GM23338 (cell line): ENCODE data around the gene CENPX. TPM values are rescaled to one million over a fixed set of nuclear protein-coding genes. Genes with fewer than 3 reads are reported as not detected.

Experiments
- ATAC-seq: fragments of 200-7000 bp; cut with Tn5 transposase; 3 replicates; pipeline ENCODE4 v1.9.1; 2020
- DNase-seq: peaks from one replicate; pipeline ENCODE4 v3.0.0-alpha.2; 2015; ENCODE audit warnings: low spot score
- H2AFZ ChIP-seq: fragments of 200-600 bp; sonication (generic); 2 replicates; pipeline ENCODE4 v1.8.0; 2016; ENCODE audit warnings: antibody characterized with exemption, mild to moderate bottlenecking, moderate library complexity
- H3F3A ChIP-seq: fragments of 200-600 bp; sonication (generic); replicated peaks from 2 replicates; pipeline ENCODE4 v1.8.0; 2017; ENCODE audit warnings: antibody characterized with exemption, mixed run types, low read depth
- H3K27ac ChIP-seq: fragments of 200-600 bp; sonication (generic); 2 replicates; pipeline ENCODE4 v1.6.1; 2016; ENCODE audit warnings: low read depth
- H3K27me3 ChIP-seq: fragments of 200-600 bp; sonication (generic); 2 replicates; pipeline ENCODE4 v1.8.0; 2016; ENCODE audit warnings: mild to moderate bottlenecking, mixed run types, moderate library complexity; ENCODE audit not compliant: insufficient read depth
- H3K36me3 ChIP-seq: fragments of 200-600 bp; sonication (generic); 2 replicates; pipeline ENCODE4 v1.8.0; 2016; ENCODE audit warnings: mild to moderate bottlenecking; ENCODE audit not compliant: insufficient read depth
- H3K4me1 ChIP-seq: fragments of 200-600 bp; sonication (generic); 2 replicates; pipeline ENCODE4 v1.8.0; 2016; ENCODE audit warnings: mild to moderate bottlenecking, moderate library complexity; ENCODE audit not compliant: insufficient read depth
- H3K4me2 ChIP-seq: fragments of 200-600 bp; sonication (generic); 2 replicates; pipeline ENCODE4 v1.7.1; 2017; ENCODE audit warnings: mixed run types
- H3K4me3 ChIP-seq: fragments of 200-600 bp; sonication (generic); 2 replicates; pipeline ENCODE4 v1.6.1; 2016; ENCODE audit warnings: mixed run types
- H3K79me2 ChIP-seq: fragments of 200-600 bp; sonication (generic); replicated peaks from 2 replicates; pipeline ENCODE4 v1.8.0; 2017; ENCODE audit warnings: mild to moderate bottlenecking; ENCODE audit not compliant: insufficient read depth
- H3K9me2 ChIP-seq: fragments of 200-600 bp; sonication (generic); 2 replicates; pipeline ENCODE4 v1.8.0; 2017; ENCODE audit not compliant: insufficient read depth
- H4K20me1 ChIP-seq: fragments of 200-600 bp; sonication (generic); replicated peaks from 2 replicates; pipeline ENCODE4 v1.8.0; 2017; ENCODE audit warnings: mild to moderate bottlenecking; ENCODE audit not compliant: insufficient read depth
- H3K27ac Mint-ChIP-seq: 2 replicates; pipeline ENCODE4 v1.8.0; 2020; ENCODE audit warnings: inconsistent platforms, mild to moderate bottlenecking, moderate library complexity, mixed read lengths
- H3K27me3 Mint-ChIP-seq: 3 replicates; pipeline ENCODE4 v1.8.0; 2022; ENCODE audit warnings: low read depth, mild to moderate bottlenecking, moderate library complexity, mixed read lengths, inconsistent platforms; ENCODE audit not compliant: insufficient read depth, poor library complexity
- H3K36me3 Mint-ChIP-seq: 3 replicates; pipeline ENCODE4 v1.8.0; 2021; ENCODE audit warnings: low read depth, mild to moderate bottlenecking, inconsistent platforms, moderate library complexity, mixed read lengths
- H3K4me1 Mint-ChIP-seq: 3 replicates; pipeline ENCODE4 v1.8.0; 2020; ENCODE audit warnings: mild to moderate bottlenecking, inconsistent platforms, mixed read lengths
- H3K4me3 Mint-ChIP-seq: 3 replicates; pipeline ENCODE4 v1.8.0; 2021; ENCODE audit warnings: moderate library complexity, mild to moderate bottlenecking, inconsistent platforms, mixed read lengths
- H3K9me3 Mint-ChIP-seq: 3 replicates; pipeline ENCODE4 v1.8.0; 2020; ENCODE audit warnings: moderate library complexity, mild to moderate bottlenecking, inconsistent platforms, mixed read lengths
- CREB1 ChIP-seq: fragments of 250-450 bp; sonication (Bioruptor Pico); IDR thresholded peaks from 2 replicates; pipeline ENCODE4 v1.5.0; 2020; ENCODE audit warnings: low read depth, mild to moderate bottlenecking, moderate library complexity
- CTCF ChIP-seq, 2 experiments: fragments of 200-600 bp in 1 of 2; sonication (generic) in 1 of 2; conservative IDR thresholded peaks; 2 replicates each; pipeline versions ENCODE4 v1.5.1 to v1.6.1; 2016 to 2017; ENCODE audit warnings: antibody characterized with exemption in 2 of 2, low read depth in 2 of 2, mild to moderate bottlenecking in 2 of 2, moderate library complexity in 1 of 2
- ETS1 ChIP-seq: IDR thresholded peaks from 2 replicates; pipeline ENCODE4 v1.6.1; 2016; ENCODE audit warnings: antibody characterized with exemption
- EZH2 ChIP-seq: fragments of 200-600 bp; sonication (generic); IDR thresholded peaks from one replicate; pipeline ENCODE4 v1.8.0; 2017; ENCODE audit warnings: antibody characterized with exemption, mild to moderate bottlenecking, low read depth; ENCODE audit not compliant: unreplicated experiment
- EZH2phosphoT487 ChIP-seq: fragments of 200-600 bp; sonication (generic); IDR thresholded peaks from one replicate; pipeline ENCODE4 v1.8.1; 2018; ENCODE audit warnings: antibody characterized with exemption; ENCODE audit not compliant: unreplicated experiment
- JUNB ChIP-seq: IDR thresholded peaks from one replicate; pipeline ENCODE4 v1.6.1; 2016; ENCODE audit warnings: antibody characterized with exemption; ENCODE audit not compliant: unreplicated experiment
- NANOG ChIP-seq: IDR thresholded peaks from 2 replicates; pipeline ENCODE4 v1.6.1; 2016; ENCODE audit warnings: antibody characterized with exemption, borderline replicate concordance
- POLR2AphosphoS5 ChIP-seq: IDR thresholded peaks from 2 replicates; pipeline ENCODE4 v1.6.1; 2016; ENCODE audit warnings: antibody characterized with exemption, low read depth
- STAT1 ChIP-seq: IDR thresholded peaks from one replicate; pipeline ENCODE4 v1.6.1; 2016; ENCODE audit warnings: antibody characterized with exemption; ENCODE audit not compliant: unreplicated experiment
- ZNF114 ChIP-seq: fragments of 250-450 bp; sonication (Bioruptor Pico); IDR thresholded peaks from 2 replicates; pipeline ENCODE4 v1.5.0; 2020; ENCODE audit warnings: mild to moderate bottlenecking, moderate library complexity
- ZNF331 ChIP-seq: fragments of 250-450 bp; sonication (Bioruptor Pico); IDR thresholded peaks from 2 replicates; pipeline ENCODE4 v1.5.0; 2020; ENCODE audit warnings: low read depth, mild to moderate bottlenecking, moderate library complexity
- polyA plus RNA-seq: library from polyadenylated mRNA; unstranded; fragments of >200 nt; fragmentation: Nextera tagmentation; extraction: Ambion mirVana; gene quantifications from 2 replicates; pipeline ENCODE4 v1.2.1, GENCODE V29; 2016
- total RNA-seq: library from RNA; depleted of rRNA; stranded (reverse); fragments of >200 nt; shearing (Covaris generic); gene quantifications from 2 replicates; pipeline ENCODE4 v1.2.3, GENCODE V29; 2014
- TF ChIP-seq, protein P1 (sequence below): fragments of 250-450 bp; sonication (Bioruptor Pico); IDR thresholded peaks from 2 replicates; pipeline ENCODE4 v1.5.0; 2020; ENCODE audit warnings: mild to moderate bottlenecking, moderate library complexity
- TF ChIP-seq, protein P2 (sequence below): IDR thresholded peaks from one replicate; pipeline ENCODE4 v1.6.1; 2018; ENCODE audit warnings: antibody characterized with exemption; ENCODE audit not compliant: unreplicated experiment

The CENPX gene
- total and polyA plus RNA-seq, 2 experiments from 2014 or later: 114 to 157 TPM

GRCh38 chr17:82047914-82048570 lies 25.4 kb upstream of the CENPX start:
- ATAC-seq: no peak
- H4K20me1 ChIP-seq: peaks cover 7% of the 10 kb centered on the region; the same call in 1 of the 2 replicates
- peaks cover 3% of the 10 kb centered on the region; the same call in 2 of the 3 replicates for H3K4me1 Mint-ChIP-seq

More at GRCh38 chr17:82047914-82048570, 25.4 kb upstream of the CENPX start:
- H3K9me2 ChIP-seq: no peaks in the 10 kb centered on the region
- Mint-ChIP-seq H3K27ac (no peak overlapping the region), H3K27me3 (peaks cover 4% of the 10 kb centered on the region), H3K4me3 (no peak overlapping the region; the same call in 2 of the 3 replicates), H3K9me3 (no peaks in the 10 kb centered on the region), H3K36me3 (peaks cover 8% of the 10 kb centered on the region)
- no peaks in the 10 kb centered on the region for H3K4me1 ChIP-seq
- peaks cover 9% of the 10 kb centered on the region; the same call in 1 of the 2 replicates for H3K79me2 ChIP-seq
- H3K36me3 ChIP-seq: no peaks in the 10 kb centered on the region
- no peak overlapping the region for H3K27ac ChIP-seq
- H3K4me2 ChIP-seq: no peak overlapping the region
- DNase-seq: no peak
- H3F3A ChIP-seq: 0 out of 2 replicates have a peak, but pooled peaks cover under 1% of the 10 kb centered on the region
- H2AFZ ChIP-seq: no peak overlapping the region
- no peaks in the 10 kb centered on the region for H3K27me3 ChIP-seq
- no peak for TF ChIP-seq NANOG
- no peak for TF ChIP-seq ETS1
- TF ChIP-seq, protein P1, sequence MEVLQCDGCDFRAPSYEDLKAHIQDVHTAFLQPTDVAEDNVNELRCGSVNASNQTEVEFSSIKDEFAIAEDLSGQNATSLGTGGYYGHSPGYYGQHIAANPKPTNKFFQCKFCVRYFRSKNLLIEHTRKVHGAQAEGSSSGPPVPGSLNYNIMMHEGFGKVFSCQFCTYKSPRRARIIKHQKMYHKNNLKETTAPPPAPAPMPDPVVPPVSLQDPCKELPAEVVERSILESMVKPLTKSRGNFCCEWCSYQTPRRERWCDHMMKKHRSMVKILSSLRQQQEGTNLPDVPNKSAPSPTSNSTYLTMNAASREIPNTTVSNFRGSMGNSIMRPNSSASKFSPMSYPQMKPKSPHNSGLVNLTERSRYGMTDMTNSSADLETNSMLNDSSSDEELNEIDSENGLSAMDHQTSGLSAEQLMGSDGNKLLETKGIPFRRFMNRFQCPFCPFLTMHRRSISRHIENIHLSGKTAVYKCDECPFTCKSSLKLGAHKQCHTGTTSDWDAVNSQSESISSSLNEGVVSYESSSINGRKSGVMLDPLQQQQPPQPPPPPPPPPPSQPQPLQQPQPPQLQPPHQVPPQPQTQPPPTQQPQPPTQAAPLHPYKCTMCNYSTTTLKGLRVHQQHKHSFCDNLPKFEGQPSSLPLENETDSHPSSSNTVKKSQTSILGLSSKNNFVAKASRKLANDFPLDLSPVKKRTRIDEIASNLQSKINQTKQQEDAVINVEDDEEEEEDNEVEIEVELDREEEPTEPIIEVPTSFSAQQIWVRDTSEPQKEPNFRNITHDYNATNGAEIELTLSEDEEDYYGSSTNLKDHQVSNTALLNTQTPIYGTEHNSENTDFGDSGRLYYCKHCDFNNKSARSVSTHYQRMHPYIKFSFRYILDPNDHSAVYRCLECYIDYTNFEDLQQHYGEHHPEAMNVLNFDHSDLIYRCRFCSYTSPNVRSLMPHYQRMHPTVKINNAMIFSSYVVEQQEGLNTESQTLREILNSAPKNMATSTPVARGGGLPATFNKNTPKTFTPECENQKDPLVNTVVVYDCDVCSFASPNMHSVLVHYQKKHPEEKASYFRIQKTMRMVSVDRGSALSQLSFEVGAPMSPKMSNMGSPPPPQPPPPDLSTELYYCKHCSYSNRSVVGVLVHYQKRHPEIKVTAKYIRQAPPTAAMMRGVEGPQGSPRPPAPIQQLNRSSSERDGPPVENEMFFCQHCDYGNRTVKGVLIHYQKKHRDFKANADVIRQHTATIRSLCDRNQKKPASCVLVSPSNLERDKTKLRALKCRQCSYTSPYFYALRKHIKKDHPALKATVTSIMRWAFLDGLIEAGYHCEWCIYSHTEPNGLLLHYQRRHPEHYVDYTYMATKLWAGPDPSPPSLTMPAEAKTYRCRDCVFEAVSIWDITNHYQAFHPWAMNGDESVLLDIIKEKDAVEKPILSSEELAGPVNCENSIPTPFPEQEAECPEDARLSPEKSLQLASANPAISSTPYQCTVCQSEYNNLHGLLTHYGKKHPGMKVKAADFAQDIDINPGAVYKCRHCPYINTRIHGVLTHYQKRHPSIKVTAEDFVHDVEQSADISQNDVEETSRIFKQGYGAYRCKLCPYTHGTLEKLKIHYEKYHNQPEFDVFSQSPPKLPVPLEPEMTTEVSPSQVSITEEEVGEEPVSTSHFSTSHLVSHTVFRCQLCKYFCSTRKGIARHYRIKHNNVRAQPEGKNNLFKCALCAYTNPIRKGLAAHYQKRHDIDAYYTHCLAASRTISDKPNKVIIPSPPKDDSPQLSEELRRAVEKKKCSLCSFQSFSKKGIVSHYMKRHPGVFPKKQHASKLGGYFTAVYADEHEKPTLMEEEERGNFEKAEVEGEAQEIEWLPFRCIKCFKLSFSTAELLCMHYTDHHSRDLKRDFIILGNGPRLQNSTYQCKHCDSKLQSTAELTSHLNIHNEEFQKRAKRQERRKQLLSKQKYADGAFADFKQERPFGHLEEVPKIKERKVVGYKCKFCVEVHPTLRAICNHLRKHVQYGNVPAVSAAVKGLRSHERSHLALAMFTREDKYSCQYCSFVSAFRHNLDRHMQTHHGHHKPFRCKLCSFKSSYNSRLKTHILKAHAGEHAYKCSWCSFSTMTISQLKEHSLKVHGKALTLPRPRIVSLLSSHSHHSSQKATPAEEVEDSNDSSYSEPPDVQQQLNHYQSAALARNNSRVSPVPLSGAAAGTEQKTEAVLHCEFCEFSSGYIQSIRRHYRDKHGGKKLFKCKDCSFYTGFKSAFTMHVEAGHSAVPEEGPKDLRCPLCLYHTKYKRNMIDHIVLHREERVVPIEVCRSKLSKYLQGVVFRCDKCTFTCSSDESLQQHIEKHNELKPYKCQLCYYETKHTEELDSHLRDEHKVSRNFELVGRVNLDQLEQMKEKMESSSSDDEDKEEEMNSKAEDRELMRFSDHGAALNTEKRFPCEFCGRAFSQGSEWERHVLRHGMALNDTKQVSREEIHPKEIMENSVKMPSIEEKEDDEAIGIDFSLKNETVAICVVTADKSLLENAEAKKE (CRISPR knock-in tag): no peak
- no peak for TF ChIP-seq EZH2phosphoT487
- no peak for TF ChIP-seq JUNB
- no peak for TF ChIP-seq EZH2
- no peak for TF ChIP-seq ZNF331 (CRISPR knock-in tag)
- no peak for TF ChIP-seq ZNF114
- no peak for TF ChIP-seq CREB1
- TF ChIP-seq STAT1: no peak
- TF ChIP-seq, protein P2, sequence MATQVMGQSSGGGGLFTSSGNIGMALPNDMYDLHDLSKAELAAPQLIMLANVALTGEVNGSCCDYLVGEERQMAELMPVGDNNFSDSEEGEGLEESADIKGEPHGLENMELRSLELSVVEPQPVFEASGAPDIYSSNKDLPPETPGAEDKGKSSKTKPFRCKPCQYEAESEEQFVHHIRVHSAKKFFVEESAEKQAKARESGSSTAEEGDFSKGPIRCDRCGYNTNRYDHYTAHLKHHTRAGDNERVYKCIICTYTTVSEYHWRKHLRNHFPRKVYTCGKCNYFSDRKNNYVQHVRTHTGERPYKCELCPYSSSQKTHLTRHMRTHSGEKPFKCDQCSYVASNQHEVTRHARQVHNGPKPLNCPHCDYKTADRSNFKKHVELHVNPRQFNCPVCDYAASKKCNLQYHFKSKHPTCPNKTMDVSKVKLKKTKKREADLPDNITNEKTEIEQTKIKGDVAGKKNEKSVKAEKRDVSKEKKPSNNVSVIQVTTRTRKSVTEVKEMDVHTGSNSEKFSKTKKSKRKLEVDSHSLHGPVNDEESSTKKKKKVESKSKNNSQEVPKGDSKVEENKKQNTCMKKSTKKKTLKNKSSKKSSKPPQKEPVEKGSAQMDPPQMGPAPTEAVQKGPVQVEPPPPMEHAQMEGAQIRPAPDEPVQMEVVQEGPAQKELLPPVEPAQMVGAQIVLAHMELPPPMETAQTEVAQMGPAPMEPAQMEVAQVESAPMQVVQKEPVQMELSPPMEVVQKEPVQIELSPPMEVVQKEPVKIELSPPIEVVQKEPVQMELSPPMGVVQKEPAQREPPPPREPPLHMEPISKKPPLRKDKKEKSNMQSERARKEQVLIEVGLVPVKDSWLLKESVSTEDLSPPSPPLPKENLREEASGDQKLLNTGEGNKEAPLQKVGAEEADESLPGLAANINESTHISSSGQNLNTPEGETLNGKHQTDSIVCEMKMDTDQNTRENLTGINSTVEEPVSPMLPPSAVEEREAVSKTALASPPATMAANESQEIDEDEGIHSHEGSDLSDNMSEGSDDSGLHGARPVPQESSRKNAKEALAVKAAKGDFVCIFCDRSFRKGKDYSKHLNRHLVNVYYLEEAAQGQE: no peak
- no peak for TF ChIP-seq POLR2AphosphoS5
- no peak for TF ChIP-seq CTCF (conservative IDR thresholded peaks at IDR 0.05; ENCODE audit: low read depth in 2 of 2)
- H3K4me3 ChIP-seq: no peak overlapping the region
